ENCODE measurements around the gene MMP25.

DNA sequence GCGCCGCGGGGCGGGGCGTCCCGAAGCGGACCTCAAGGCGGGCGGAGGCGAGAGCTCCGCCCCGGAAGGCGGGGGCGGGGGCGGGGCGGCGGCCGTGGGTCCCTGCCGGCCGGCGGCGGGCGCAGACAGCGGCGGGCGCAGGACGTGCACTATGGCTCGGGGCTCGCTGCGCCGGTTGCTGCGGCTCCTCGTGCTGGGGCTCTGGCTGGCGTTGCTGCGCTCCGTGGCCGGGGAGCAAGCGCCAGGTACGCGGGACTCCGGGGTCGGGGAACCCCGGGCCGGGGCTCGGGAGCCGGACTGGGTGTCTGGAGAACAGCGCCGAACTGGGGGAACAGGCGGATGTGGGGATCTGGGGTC is 26.1 kb upstream of the MMP25 start, which contains the start of gene TNFRSF12A:
- TF ChIP-seq, protein P1, sequence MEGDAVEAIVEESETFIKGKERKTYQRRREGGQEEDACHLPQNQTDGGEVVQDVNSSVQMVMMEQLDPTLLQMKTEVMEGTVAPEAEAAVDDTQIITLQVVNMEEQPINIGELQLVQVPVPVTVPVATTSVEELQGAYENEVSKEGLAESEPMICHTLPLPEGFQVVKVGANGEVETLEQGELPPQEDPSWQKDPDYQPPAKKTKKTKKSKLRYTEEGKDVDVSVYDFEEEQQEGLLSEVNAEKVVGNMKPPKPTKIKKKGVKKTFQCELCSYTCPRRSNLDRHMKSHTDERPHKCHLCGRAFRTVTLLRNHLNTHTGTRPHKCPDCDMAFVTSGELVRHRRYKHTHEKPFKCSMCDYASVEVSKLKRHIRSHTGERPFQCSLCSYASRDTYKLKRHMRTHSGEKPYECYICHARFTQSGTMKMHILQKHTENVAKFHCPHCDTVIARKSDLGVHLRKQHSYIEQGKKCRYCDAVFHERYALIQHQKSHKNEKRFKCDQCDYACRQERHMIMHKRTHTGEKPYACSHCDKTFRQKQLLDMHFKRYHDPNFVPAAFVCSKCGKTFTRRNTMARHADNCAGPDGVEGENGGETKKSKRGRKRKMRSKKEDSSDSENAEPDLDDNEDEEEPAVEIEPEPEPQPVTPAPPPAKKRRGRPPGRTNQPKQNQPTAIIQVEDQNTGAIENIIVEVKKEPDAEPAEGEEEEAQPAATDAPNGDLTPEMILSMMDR (IDR thresholded peaks at IDR 0.05 in 2 of 3, conservative IDR thresholded peaks at IDR 0.05 in 1 of 3; ENCODE audit: control insufficient read depth in 2 of 3, extremely low read depth in 1 of 3, insufficient read depth in 1 of 3, low read depth in 3 of 3, low read length in 3 of 3): 0 out of 6 replicates have a peak, but pooled peaks of 1 of the 3 experiments have one; percentile 1
- TF ChIP-seq, protein P2, sequence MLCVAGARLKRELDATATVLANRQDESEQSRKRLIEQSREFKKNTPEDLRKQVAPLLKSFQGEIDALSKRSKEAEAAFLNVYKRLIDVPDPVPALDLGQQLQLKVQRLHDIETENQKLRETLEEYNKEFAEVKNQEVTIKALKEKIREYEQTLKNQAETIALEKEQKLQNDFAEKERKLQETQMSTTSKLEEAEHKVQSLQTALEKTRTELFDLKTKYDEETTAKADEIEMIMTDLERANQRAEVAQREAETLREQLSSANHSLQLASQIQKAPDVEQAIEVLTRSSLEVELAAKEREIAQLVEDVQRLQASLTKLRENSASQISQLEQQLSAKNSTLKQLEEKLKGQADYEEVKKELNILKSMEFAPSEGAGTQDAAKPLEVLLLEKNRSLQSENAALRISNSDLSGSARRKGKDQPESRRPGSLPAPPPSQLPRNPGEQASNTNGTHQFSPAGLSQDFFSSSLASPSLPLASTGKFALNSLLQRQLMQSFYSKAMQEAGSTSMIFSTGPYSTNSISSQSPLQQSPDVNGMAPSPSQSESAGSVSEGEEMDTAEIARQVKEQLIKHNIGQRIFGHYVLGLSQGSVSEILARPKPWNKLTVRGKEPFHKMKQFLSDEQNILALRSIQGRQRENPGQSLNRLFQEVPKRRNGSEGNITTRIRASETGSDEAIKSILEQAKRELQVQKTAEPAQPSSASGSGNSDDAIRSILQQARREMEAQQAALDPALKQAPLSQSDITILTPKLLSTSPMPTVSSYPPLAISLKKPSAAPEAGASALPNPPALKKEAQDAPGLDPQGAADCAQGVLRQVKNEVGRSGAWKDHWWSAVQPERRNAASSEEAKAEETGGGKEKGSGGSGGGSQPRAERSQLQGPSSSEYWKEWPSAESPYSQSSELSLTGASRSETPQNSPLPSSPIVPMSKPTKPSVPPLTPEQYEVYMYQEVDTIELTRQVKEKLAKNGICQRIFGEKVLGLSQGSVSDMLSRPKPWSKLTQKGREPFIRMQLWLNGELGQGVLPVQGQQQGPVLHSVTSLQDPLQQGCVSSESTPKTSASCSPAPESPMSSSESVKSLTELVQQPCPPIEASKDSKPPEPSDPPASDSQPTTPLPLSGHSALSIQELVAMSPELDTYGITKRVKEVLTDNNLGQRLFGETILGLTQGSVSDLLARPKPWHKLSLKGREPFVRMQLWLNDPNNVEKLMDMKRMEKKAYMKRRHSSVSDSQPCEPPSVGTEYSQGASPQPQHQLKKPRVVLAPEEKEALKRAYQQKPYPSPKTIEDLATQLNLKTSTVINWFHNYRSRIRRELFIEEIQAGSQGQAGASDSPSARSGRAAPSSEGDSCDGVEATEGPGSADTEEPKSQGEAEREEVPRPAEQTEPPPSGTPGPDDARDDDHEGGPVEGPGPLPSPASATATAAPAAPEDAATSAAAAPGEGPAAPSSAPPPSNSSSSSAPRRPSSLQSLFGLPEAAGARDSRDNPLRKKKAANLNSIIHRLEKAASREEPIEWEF (IDR thresholded peaks at IDR 0.05; ENCODE audit: insufficient replicate concordance, low read depth, low read length): no peak
- TF ChIP-seq IKZF1 (conservative IDR thresholded peaks at IDR 0.05) (0 out of 2 replicates have a peak, but pooled peaks have one; percentile 41), BRCA1 (IDR thresholded peaks at IDR 0.05; ENCODE audit: low read depth, low read length) (no peak), CEBPB (IDR thresholded peaks at IDR 0.05; ENCODE audit: borderline replicate concordance in 1 of 2, low read depth in 2 of 2, low read length in 2 of 2) (no peak), NR2C2 (IDR thresholded peaks at IDR 0.05; ENCODE audit: borderline replicate concordance, control insufficient read depth, insufficient read length, low read depth) (no peak), EP300 (IDR thresholded peaks at IDR 0.05; ENCODE audit: borderline replicate concordance in 1 of 2, control insufficient read depth in 1 of 2, low read depth in 2 of 2, low read length in 2 of 2) (no peak), POLR2A (IDR thresholded peaks at IDR 0.05; ENCODE audit: low read depth, low read length) (peak; percentile 85)
- TF ChIP-seq, protein P3, sequence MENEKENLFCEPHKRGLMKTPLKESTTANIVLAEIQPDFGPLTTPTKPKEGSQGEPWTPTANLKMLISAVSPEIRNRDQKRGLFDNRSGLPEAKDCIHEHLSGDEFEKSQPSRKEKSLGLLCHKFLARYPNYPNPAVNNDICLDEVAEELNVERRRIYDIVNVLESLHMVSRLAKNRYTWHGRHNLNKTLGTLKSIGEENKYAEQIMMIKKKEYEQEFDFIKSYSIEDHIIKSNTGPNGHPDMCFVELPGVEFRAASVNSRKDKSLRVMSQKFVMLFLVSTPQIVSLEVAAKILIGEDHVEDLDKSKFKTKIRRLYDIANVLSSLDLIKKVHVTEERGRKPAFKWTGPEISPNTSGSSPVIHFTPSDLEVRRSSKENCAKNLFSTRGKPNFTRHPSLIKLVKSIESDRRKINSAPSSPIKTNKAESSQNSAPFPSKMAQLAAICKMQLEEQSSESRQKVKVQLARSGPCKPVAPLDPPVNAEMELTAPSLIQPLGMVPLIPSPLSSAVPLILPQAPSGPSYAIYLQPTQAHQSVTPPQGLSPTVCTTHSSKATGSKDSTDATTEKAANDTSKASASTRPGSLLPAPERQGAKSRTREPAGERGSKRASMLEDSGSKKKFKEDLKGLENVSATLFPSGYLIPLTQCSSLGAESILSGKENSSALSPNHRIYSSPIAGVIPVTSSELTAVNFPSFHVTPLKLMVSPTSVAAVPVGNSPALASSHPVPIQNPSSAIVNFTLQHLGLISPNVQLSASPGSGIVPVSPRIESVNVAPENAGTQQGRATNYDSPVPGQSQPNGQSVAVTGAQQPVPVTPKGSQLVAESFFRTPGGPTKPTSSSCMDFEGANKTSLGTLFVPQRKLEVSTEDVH (IDR thresholded peaks at IDR 0.05; ENCODE audit: low read depth, partially characterized antibody): no peak
- TF ChIP-seq, protein P4, sequence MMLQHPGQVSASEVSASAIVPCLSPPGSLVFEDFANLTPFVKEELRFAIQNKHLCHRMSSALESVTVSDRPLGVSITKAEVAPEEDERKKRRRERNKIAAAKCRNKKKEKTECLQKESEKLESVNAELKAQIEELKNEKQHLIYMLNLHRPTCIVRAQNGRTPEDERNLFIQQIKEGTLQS (IDR thresholded peaks at IDR 0.05; ENCODE audit: borderline replicate concordance, extremely low read depth, low read depth, low read length): no peak
- TF ChIP-seq, protein P5, sequence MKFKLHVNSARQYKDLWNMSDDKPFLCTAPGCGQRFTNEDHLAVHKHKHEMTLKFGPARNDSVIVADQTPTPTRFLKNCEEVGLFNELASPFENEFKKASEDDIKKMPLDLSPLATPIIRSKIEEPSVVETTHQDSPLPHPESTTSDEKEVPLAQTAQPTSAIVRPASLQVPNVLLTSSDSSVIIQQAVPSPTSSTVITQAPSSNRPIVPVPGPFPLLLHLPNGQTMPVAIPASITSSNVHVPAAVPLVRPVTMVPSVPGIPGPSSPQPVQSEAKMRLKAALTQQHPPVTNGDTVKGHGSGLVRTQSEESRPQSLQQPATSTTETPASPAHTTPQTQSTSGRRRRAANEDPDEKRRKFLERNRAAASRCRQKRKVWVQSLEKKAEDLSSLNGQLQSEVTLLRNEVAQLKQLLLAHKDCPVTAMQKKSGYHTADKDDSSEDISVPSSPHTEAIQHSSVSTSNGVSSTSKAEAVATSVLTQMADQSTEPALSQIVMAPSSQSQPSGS (IDR thresholded peaks at IDR 0.05; ENCODE audit: low read length): no peak
